HEK293 (cell line): Measurements from ENCODE around the gene DSC2.

Experiments used
- ATF2 ChIP-seq: fragments of 450-650 bp; formaldehyde crosslinking; IDR thresholded peaks from 2 replicates; pipeline ENCODE4 v1.5.1; 2016; ENCODE audit warnings: missing biosample characterization, missing genetic modification characterization, low read depth
- CTCF ChIP-seq: fragments of 450-650 bp; formaldehyde crosslinking; IDR thresholded peaks from 2 replicates; pipeline ENCODE4 v1.5.1; 2016; ENCODE audit warnings: missing biosample characterization, missing genetic modification characterization
- OSR2 ChIP-seq: fragments of 450-650 bp; formaldehyde crosslinking; IDR thresholded peaks from 2 replicates; pipeline ENCODE4 v1.5.1; 2016; ENCODE audit warnings: missing biosample characterization, missing genetic modification characterization
- YY1 ChIP-seq: fragments of 450-650 bp; formaldehyde crosslinking; IDR thresholded peaks from 2 replicates; pipeline ENCODE4 v1.5.1; 2018; ENCODE audit warnings: missing biosample characterization, missing genetic modification characterization
- ZBTB11 ChIP-seq: fragments of 450-650 bp; formaldehyde crosslinking; conservative IDR thresholded peaks from 2 replicates; pipeline ENCODE4 v1.5.1; 2016; ENCODE audit warnings: low read depth, missing biosample characterization, missing genetic modification characterization
- ZNF10 ChIP-seq: fragments of 450-650 bp; formaldehyde crosslinking; IDR thresholded peaks from 2 replicates; pipeline ENCODE4 v1.5.1; 2017; ENCODE audit warnings: missing biosample characterization, missing genetic modification characterization
- ZNF23 ChIP-seq: fragments of 450-650 bp; formaldehyde crosslinking; IDR thresholded peaks from 2 replicates; pipeline ENCODE4 v1.5.1; 2016; ENCODE audit warnings: missing biosample characterization, missing genetic modification characterization, borderline replicate concordance
- ZNF488 ChIP-seq: fragments of 450-650 bp; formaldehyde crosslinking; IDR thresholded peaks from 2 replicates; pipeline ENCODE4 v1.5.1; 2016; ENCODE audit warnings: missing biosample characterization, missing genetic modification characterization
- ZNF596 ChIP-seq: fragments of 450-650 bp; IDR thresholded peaks from 2 replicates; pipeline ENCODE4 v1.5.0; 2018; ENCODE audit warnings: missing biosample characterization, mild to moderate bottlenecking, missing genetic modification characterization, moderate library complexity
- ZNF639 ChIP-seq: fragments of 450-650 bp; formaldehyde crosslinking; IDR thresholded peaks from 2 replicates; pipeline ENCODE4 v1.5.1; 2016; ENCODE audit warnings: missing biosample characterization, missing genetic modification characterization

- TF ChIP-seq ZNF23 (tag by site-specific recombination) = no peak
- TF ChIP-seq CTCF (tag by site-specific recombination) = no peak
- TF ChIP-seq ZNF10 = no peak
- no peak for TF ChIP-seq ZNF488 (tag by site-specific recombination)
- no peak for TF ChIP-seq ATF2 (tag by site-specific recombination)
- no peak for TF ChIP-seq YY1 (tag by site-specific recombination)
- no peak for TF ChIP-seq OSR2 (tag by site-specific recombination)
- TF ChIP-seq ZBTB11 = no peak
- no peak for TF ChIP-seq ZNF639 (tag by site-specific recombination)
- no peak for TF ChIP-seq ZNF596
These were observed 37.0 kb downstream of the DSC2 start for GRCh38 chr18:31065036-31065773.
